HepG2 (cell line): ENCODE measurements around the gene SBNO2. TPM values are rescaled to one million over a fixed set of nuclear protein-coding genes. Genes with fewer than 3 reads are reported as not detected.

Source experiments
- ATAC-seq: fragments of 200-7000 bp; cut with Tn5 transposase; 3 replicates; pipeline ENCODE4 v1.9.1; 2020; ENCODE audit warnings: mild to moderate bottlenecking, moderate library complexity
- BruUV-seq: library from RNA; stranded (reverse); fragments of 400-500 nt; replicated peaks from 2 replicates; lab custom pipeline; 2021; lab: Mats Ljungman, UMichigan
- CTCF ChIA-PET: fragments of 300-600 bp; formaldehyde crosslinking; extraction: SDS; loops from one replicate; lab custom pipeline; 2021; ENCODE audit warnings: low total read pairs, inconsistent platforms, low intra/inter-chr PET ratio; lab: Yijun Ruan, JAX
- POLR2A ChIA-PET: fragments of 350-600 bp; sonication (Branson Sonifier 250); formaldehyde crosslinking; loops from one replicate; lab custom pipeline; 2020; ENCODE audit warnings: antibody characterized with exemption, inconsistent platforms; lab: Yijun Ruan, JAX
- DNase-seq: peaks from one replicate; pipeline ENCODE4 v3.0.0-alpha.2; 2015; ENCODE audit warnings: low spot score
- FAIRE-seq: peaks from 3 replicates; lab custom pipeline; 2011; peaks lifted over from hg19 to GRCh38; lab: Jason Lieb, UNC
- H2AFZ ChIP-seq: one replicate; pipeline ENCODE4 v1.6.1; 2011; ENCODE audit warnings: low read length, inconsistent platforms
- H3K27ac ChIP-seq: fragments of 300-600 bp; 3 replicates; pipeline ENCODE4 v1.8.0; 2011; ENCODE audit warnings: mixed run types, mild to moderate bottlenecking, mixed read lengths, low read length, inconsistent platforms; ENCODE audit not compliant: insufficient read depth; ENCODE audit errors: extremely low read length
- H3K27me3 ChIP-seq, 2 experiments: fragments of 200-600 bp in 1 of 2; 2 replicates in 1 of 2; 3 replicates in 1 of 2; pipeline versions ENCODE4 v1.6.0 to v1.8.0; 2011; ENCODE audit warnings: low read length in 2 of 2, mild to moderate bottlenecking in 2 of 2, moderate library complexity in 2 of 2, inconsistent platforms in 1 of 2; ENCODE audit not compliant: insufficient read depth in 2 of 2, control insufficient read depth in 1 of 2
- H3K36me3 ChIP-seq, 2 experiments: fragments of 200-600 bp in 1 of 2; replicated peaks in 1 of 2; 2 replicates in 1 of 2; 3 replicates in 1 of 2; pipeline versions ENCODE4 v1.5.1 to v1.8.0; 2011; ENCODE audit warnings: low read length in 2 of 2, inconsistent platforms in 1 of 2; ENCODE audit not compliant: insufficient read depth in 2 of 2, control insufficient read depth in 1 of 2
- H3K4me1 ChIP-seq: 2 replicates; pipeline ENCODE4 v1.5.1; 2012; ENCODE audit warnings: low read length, inconsistent platforms; ENCODE audit not compliant: insufficient read depth
- H3K4me2 ChIP-seq: 2 replicates; pipeline ENCODE4 v1.6.0; 2011; ENCODE audit warnings: low read depth, low read length, inconsistent platforms
- H3K4me3 ChIP-seq, 3 experiments: fragments of 200-600 bp in 1 of 3; sonication (generic), shearing (Covaris generic) in 1 of 3; replicated peaks in 1 of 3; 2 replicates each; pipeline ENCODE4 v1.5.1; 2011 to 2016; ENCODE audit warnings: low read length in 3 of 3, inconsistent platforms in 2 of 3, low read depth in 2 of 3, mild to moderate bottlenecking in 2 of 3, control low read depth in 1 of 3, mixed read lengths in 1 of 3; ENCODE audit not compliant: insufficient read depth in 1 of 3
- H3K79me2 ChIP-seq: one replicate; pipeline ENCODE4 v1.6.1; 2011; ENCODE audit warnings: low read length, inconsistent platforms; ENCODE audit not compliant: insufficient read depth
- H3K9ac ChIP-seq: 2 replicates; pipeline ENCODE4 v1.6.0; 2011; ENCODE audit warnings: mild to moderate bottlenecking, low read depth, low read length, inconsistent platforms; ENCODE audit not compliant: insufficient read depth
- H3K9me3 ChIP-seq: 2 replicates; pipeline ENCODE4 v1.5.1; 2012; ENCODE audit warnings: mild to moderate bottlenecking, low read length
- H4K20me1 ChIP-seq: 2 replicates; pipeline ENCODE4 v1.6.0; 2011; ENCODE audit warnings: inconsistent platforms, mild to moderate bottlenecking, low read length, moderate library complexity; ENCODE audit not compliant: insufficient read depth
- ATF7 ChIP-seq, 2 experiments: fragments of 450-650 bp in 1 of 2; sonication (generic) in 1 of 2; formaldehyde crosslinking in 1 of 2; IDR thresholded peaks; 2 replicates each; pipeline versions ENCODE4 v1.4.0 to v1.6.1; 2016 to 2020; ENCODE audit warnings: antibody characterized with exemption in 1 of 2, mild to moderate bottlenecking in 1 of 2, missing genetic modification reagents in 1 of 2
- DNMT3B ChIP-seq: conservative IDR thresholded peaks from 2 replicates; pipeline ENCODE4 v1.6.1; 2016; ENCODE audit warnings: missing biosample characterization, control low read depth
- FOXC1 ChIP-seq: sonication (generic); formaldehyde crosslinking; IDR thresholded peaks from 2 replicates; pipeline ENCODE4 v1.8.0; 2022; ENCODE audit warnings: mild to moderate bottlenecking, missing genetic modification reagents, borderline replicate concordance
- MEF2D ChIP-seq: sonication (generic); formaldehyde crosslinking; IDR thresholded peaks from 2 replicates; pipeline ENCODE4 v1.5.1; 2020; ENCODE audit warnings: mild to moderate bottlenecking, missing genetic modification reagents
- MEIS1 ChIP-seq: sonication (generic); formaldehyde crosslinking; IDR thresholded peaks from 2 replicates; pipeline ENCODE4 v1.9.0; 2021; ENCODE audit warnings: mild to moderate bottlenecking, missing genetic modification reagents, moderate library complexity, borderline replicate concordance
- PCBP1 ChIP-seq: fragments of 200-400 bp; formaldehyde crosslinking; IDR thresholded peaks from 2 replicates; pipeline ENCODE4 v1.6.1; 2017; ENCODE audit warnings: mild to moderate bottlenecking, low read depth, low read length, borderline replicate concordance
- TBX2 ChIP-seq: sonication (generic); formaldehyde crosslinking; IDR thresholded peaks from 2 replicates; pipeline ENCODE4 v1.5.0; 2020; ENCODE audit warnings: missing genetic modification reagents, mild to moderate bottlenecking, borderline replicate concordance
- ZMYM2 ChIP-seq: sonication (generic); formaldehyde crosslinking; IDR thresholded peaks from 2 replicates; pipeline ENCODE4 v1.8.0; 2022; ENCODE audit warnings: mild to moderate bottlenecking, missing genetic modification reagents
- ZNF256 ChIP-seq: sonication (generic); formaldehyde crosslinking; conservative IDR thresholded peaks from 2 replicates; pipeline ENCODE4 v1.4.0; 2020; ENCODE audit warnings: missing genetic modification reagents
- ZNF570 ChIP-seq: sonication (generic); formaldehyde crosslinking; IDR thresholded peaks from 2 replicates; pipeline ENCODE4 v1.4.0; 2020; ENCODE audit warnings: mild to moderate bottlenecking, missing genetic modification reagents, borderline replicate concordance
- ZNF761 ChIP-seq: sonication (generic); formaldehyde crosslinking; conservative IDR thresholded peaks from 2 replicates; pipeline ENCODE4 v1.4.0; 2020; ENCODE audit warnings: mild to moderate bottlenecking, missing genetic modification reagents
- ZSCAN30 ChIP-seq: sonication (generic); formaldehyde crosslinking; IDR thresholded peaks from 2 replicates; pipeline ENCODE4 v1.5.0; 2020; ENCODE audit warnings: mild to moderate bottlenecking, missing genetic modification reagents
- WGBS: methylation state at CpG from one replicate; pipeline ENCODE4 v1.1.6; 2017; ENCODE audit warnings: low lambda C conversion rate; 5-methylcytosine and 5-hydroxymethylcytosine counted together
- in situ Hi-C: cut with HindIII; loops from 2 replicates; pipeline ENCODE4 v1.10.0; 2017; ENCODE audit warnings: low pct_unique_long_range_greater_than_20kb; ENCODE audit not compliant: extremely low pct_ligation_motif_present
- intact Hi-C: fragments of 100-400 bp; cut with micrococcal nuclease; formaldehyde crosslinking; loops from one replicate; pipeline ENCODE4 v1.10.0; 2022; ENCODE audit not compliant: unreplicated experiment
- polyA plus RNA-seq, 8 experiments: library from polyadenylated mRNA; depleted of rRNA in 3 of 8; stranded (reverse) in 7 of 8; unstranded in 1 of 8; fragments of >200 nt; fragmentation: Illumina TruSeq in 4 of 8; extraction: Trizol in 4 of 8; gene quantifications; 2 replicates each; pipeline versions ENCODE4 v1.2.1 to v1.2.3, GENCODE V29; 2011 to 2016; ENCODE audit warnings: low read depth in 4 of 8, missing spikeins in 1 of 8, mixed read lengths in 1 of 8; ENCODE audit not compliant: insufficient read depth in 1 of 8
- total RNA-seq, 5 experiments: library from RNA; depleted of rRNA; stranded (reverse); fragments of >200 nt; fragmentation: Illumina TruSeq; extraction: Trizol; gene quantifications; 2 replicates each; pipeline ENCODE4 v1.2.3, GENCODE V29; 2016; ENCODE audit warnings: low read depth in 1 of 5
- TF ChIP-seq, protein P1 (sequence below): IDR thresholded peaks from 2 replicates; pipeline ENCODE4 v1.6.1; 2016; ENCODE audit warnings: mild to moderate bottlenecking, missing biosample characterization, missing genetic modification reagents
- TF ChIP-seq, protein P2 (sequence below): sonication (generic); formaldehyde crosslinking; IDR thresholded peaks from 2 replicates; pipeline ENCODE4 v1.4.0; 2020; ENCODE audit warnings: mild to moderate bottlenecking, missing genetic modification reagents
- TF ChIP-seq, protein P3 (sequence below): sonication (generic); formaldehyde crosslinking; IDR thresholded peaks from 2 replicates; pipeline ENCODE4 v1.5.1; 2020; ENCODE audit warnings: mild to moderate bottlenecking, missing genetic modification reagents, borderline replicate concordance
- TF ChIP-seq, protein P4 (sequence below): IDR thresholded peaks from 2 replicates; pipeline ENCODE4 v1.6.1; 2016; ENCODE audit warnings: control low read depth

Gene SBNO2
- total and polyA plus RNA-seq, 2 of the 13 experiments (the other 11 are each of a cell fraction or from before 2014, with no cell fraction given): 8.6 to 10.4 TPM

DNA sequence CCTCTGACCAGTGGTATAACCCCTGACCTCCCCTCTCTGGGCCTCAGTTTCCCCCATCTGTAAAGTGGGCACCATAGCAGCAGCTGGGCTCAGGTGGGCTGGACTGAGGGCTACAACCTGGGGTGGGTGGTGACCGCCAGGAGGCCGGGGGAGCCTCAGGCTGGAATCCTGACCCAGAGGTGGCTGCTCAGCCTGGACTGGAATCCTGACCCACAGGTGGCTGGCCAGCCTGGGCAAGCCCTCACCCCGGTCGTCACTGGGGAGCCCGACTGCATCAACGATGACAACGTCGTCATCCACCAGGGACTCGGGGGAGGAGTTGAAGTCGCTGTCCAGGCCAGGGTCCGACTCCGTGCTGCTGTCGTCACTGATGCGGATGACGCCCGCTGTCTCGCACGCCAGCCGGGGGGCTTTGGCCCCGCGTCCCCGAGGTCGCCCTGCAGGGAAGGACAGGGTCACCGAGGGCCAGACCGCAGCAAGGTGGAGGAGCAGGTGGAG lies 60.0 kb downstream of the SBNO2 start:
- FAIRE-seq (no peak), ATAC-seq (no peak), DNase-seq (no peak)
- in situ Hi-C loops: loop anchor here (5.0 kb wide), 1 partner anchor 78 kb away; no protein-coding TSS in a partner anchor
- POLR2A ChIA-PET: interaction anchor here (0.6 to 3.0 kb wide), 13 partner anchors 9 to 155 kb away, joined by 3 to 28 read pairs (median 6); partner anchors contain the start of genes ATP5F1D, CIRBP, CNN2 and GPX4
- Histone ChIP-seq H3K36me3 (peaks cover 10 to 17% of the 10 kb centered on the region in 2 experiments; a peak in 3 of 5 replicates), H3K9me3 (no peaks in the 10 kb centered on the region), H3K27me3 (no peaks in the 10 kb centered on the region; a peak in 1 of 5 replicates), H2AFZ (no peak overlapping the region), H3K4me1 (peaks cover 15% of the 10 kb centered on the region), H3K27ac (peak overlapping the region; percentile 80), H3K9ac (peak overlapping the region; percentile 61), H3K4me3 (peak overlapping the region in 2 of 3 experiments; percentile 29 to 60; a peak in 2 of 6 replicates), H4K20me1 (no peaks in the 10 kb centered on the region), H3K79me2 (no peaks in the 10 kb centered on the region), H3K4me2 (peak overlapping the region; percentile 75)
- CTCF ChIA-PET: interaction anchor here (1.8 kb wide), 1 partner anchor 80 kb away, joined by 28 read pairs; no protein-coding TSS in a partner anchor
- BruUV-seq: no TSS peak
- intact Hi-C loops: loop anchor here (5.0 kb wide), 1 partner anchor 78 kb away; no protein-coding TSS in a partner anchor
- WGBS: 97% methylated on average over 17 of the region's 25 CpGs
- no peak for TF ChIP-seq MEF2D (CRISPR knock-in tag)
- TF ChIP-seq TBX2 (CRISPR knock-in tag): no peak
- TF ChIP-seq, protein P1, sequence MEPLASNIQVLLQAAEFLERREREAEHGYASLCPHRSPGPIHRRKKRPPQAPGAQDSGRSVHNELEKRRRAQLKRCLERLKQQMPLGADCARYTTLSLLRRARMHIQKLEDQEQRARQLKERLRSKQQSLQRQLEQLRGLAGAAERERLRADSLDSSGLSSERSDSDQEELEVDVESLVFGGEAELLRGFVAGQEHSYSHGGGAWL (CRISPR knock-in tag): no peak
- TF ChIP-seq ZSCAN30 (CRISPR knock-in tag): no peak
- TF ChIP-seq, protein P2, sequence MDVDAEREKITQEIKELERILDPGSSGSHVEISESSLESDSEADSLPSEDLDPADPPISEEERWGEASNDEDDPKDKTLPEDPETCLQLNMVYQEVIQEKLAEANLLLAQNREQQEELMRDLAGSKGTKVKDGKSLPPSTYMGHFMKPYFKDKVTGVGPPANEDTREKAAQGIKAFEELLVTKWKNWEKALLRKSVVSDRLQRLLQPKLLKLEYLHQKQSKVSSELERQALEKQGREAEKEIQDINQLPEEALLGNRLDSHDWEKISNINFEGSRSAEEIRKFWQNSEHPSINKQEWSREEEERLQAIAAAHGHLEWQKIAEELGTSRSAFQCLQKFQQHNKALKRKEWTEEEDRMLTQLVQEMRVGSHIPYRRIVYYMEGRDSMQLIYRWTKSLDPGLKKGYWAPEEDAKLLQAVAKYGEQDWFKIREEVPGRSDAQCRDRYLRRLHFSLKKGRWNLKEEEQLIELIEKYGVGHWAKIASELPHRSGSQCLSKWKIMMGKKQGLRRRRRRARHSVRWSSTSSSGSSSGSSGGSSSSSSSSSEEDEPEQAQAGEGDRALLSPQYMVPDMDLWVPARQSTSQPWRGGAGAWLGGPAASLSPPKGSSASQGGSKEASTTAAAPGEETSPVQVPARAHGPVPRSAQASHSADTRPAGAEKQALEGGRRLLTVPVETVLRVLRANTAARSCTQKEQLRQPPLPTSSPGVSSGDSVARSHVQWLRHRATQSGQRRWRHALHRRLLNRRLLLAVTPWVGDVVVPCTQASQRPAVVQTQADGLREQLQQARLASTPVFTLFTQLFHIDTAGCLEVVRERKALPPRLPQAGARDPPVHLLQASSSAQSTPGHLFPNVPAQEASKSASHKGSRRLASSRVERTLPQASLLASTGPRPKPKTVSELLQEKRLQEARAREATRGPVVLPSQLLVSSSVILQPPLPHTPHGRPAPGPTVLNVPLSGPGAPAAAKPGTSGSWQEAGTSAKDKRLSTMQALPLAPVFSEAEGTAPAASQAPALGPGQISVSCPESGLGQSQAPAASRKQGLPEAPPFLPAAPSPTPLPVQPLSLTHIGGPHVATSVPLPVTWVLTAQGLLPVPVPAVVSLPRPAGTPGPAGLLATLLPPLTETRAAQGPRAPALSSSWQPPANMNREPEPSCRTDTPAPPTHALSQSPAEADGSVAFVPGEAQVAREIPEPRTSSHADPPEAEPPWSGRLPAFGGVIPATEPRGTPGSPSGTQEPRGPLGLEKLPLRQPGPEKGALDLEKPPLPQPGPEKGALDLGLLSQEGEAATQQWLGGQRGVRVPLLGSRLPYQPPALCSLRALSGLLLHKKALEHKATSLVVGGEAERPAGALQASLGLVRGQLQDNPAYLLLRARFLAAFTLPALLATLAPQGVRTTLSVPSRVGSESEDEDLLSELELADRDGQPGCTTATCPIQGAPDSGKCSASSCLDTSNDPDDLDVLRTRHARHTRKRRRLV: 0 out of 2 replicates have a peak, but pooled peaks have one; percentile 52
- TF ChIP-seq DNMT3B: no peak
- TF ChIP-seq FOXC1 (CRISPR knock-in tag): 0 out of 2 replicates have a peak, but pooled peaks have one; percentile 10
- 0 out of 2 replicates have a peak, but pooled peaks have one; percentile 30 for TF ChIP-seq PCBP1
- TF ChIP-seq, protein P3, sequence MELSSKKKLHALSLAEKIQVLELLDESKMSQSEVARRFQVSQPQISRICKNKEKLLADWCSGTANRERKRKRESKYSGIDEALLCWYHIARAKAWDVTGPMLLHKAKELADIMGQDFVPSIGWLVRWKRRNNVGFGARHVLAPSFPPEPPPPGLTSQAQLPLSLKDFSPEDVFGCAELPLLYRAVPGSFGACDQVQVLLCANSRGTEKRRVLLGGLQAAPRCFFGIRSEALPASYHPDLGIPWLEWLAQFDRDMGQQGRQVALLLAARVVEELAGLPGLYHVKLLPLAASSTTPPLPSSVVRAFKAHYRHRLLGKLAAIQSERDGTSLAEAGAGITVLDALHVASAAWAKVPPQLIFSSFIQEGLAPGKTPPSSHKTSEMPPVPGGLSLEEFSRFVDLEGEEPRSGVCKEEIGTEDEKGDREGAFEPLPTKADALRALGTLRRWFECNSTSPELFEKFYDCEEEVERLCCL (CRISPR knock-in tag): no peak
- no peak for TF ChIP-seq MEIS1 (CRISPR knock-in tag)
- no peak for TF ChIP-seq ZNF256 (CRISPR knock-in tag)
- TF ChIP-seq ZNF570: no peak
- no peak for TF ChIP-seq ATF7 (IDR thresholded peaks at IDR 0.05)
- TF ChIP-seq ATF7 (CRISPR knock-in tag; IDR thresholded peaks at IDR 0.05): no peak
- TF ChIP-seq, protein P4, sequence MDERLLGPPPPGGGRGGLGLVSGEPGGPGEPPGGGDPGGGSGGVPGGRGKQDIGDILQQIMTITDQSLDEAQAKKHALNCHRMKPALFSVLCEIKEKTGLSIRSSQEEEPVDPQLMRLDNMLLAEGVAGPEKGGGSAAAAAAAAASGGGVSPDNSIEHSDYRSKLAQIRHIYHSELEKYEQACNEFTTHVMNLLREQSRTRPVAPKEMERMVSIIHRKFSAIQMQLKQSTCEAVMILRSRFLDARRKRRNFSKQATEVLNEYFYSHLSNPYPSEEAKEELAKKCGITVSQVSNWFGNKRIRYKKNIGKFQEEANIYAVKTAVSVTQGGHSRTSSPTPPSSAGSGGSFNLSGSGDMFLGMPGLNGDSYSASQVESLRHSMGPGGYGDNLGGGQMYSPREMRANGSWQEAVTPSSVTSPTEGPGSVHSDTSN (CRISPR knock-in tag): no peak
- TF ChIP-seq ZNF761 (CRISPR knock-in tag): no peak
- TF ChIP-seq ZMYM2 (CRISPR knock-in tag): 0 out of 2 replicates have a peak, but pooled peaks have one; percentile 33
